IMR-90 (cell line): ENCODE results near the gene ANKRD33B. TPM values are rescaled to one million over a fixed set of nuclear protein-coding genes. Genes with fewer than 3 reads are reported as not detected.

Experiments used
- ATAC-seq: fragments of 200-7000 bp; cut with Tn5 transposase; 2 replicates; pipeline ENCODE4 v1.9.1; 2020; ENCODE audit warnings: low read depth, mild to moderate bottlenecking, moderate library complexity
- BruUV-seq: library from RNA; stranded (reverse); fragments of 400-500 nt; replicated peaks from 2 replicates; lab custom pipeline; 2021; lab: Mats Ljungman, UMichigan
- CTCF ChIA-PET: fragments of 300-600 bp; formaldehyde crosslinking; extraction: SDS; loops from one replicate; lab custom pipeline; 2021; ENCODE audit warnings: antibody characterized with exemption; lab: Yijun Ruan, JAX
- POLR2A ChIA-PET: fragments of 300-600 bp; sonication (Branson Sonifier 250); formaldehyde crosslinking; loops from one replicate; lab custom pipeline; 2022; ENCODE audit warnings: antibody characterized with exemption; ENCODE audit not compliant: unreplicated experiment; lab: Charles Lee
- DNase-seq: peaks from one replicate; pipeline ENCODE4 v3.0.0; 2013
- H2AFZ ChIP-seq: replicated peaks from 2 replicates; pipeline ENCODE3; 2013; ENCODE audit warnings: low read length, mild to moderate bottlenecking; ENCODE audit not compliant: poor library complexity
- H2AK5ac ChIP-seq: 2 replicates; pipeline ENCODE4 v1.6.1; 2013; ENCODE audit warnings: low read depth, low read length, inconsistent platforms
- H2AK9ac ChIP-seq: replicated peaks from 2 replicates; pipeline ENCODE3; 2013; ENCODE audit warnings: mild to moderate bottlenecking, low read depth, low read length, moderate library complexity; ENCODE audit not compliant: poor library complexity
- H2BK120ac ChIP-seq: 2 replicates; pipeline ENCODE4 v1.6.1; 2013; ENCODE audit warnings: low read depth, low read length, inconsistent platforms
- H2BK15ac ChIP-seq: 3 replicates; pipeline ENCODE4 v1.6.1; 2013; ENCODE audit warnings: low read depth, low read length, inconsistent platforms
- H2BK20ac ChIP-seq: 2 replicates; pipeline ENCODE4 v1.6.1; 2013; ENCODE audit warnings: low read depth, mild to moderate bottlenecking, inconsistent platforms, low read length, moderate library complexity
- H2BK5ac ChIP-seq: 2 replicates; pipeline ENCODE4 v1.6.1; 2013; ENCODE audit warnings: mild to moderate bottlenecking, low read depth, low read length, inconsistent platforms; ENCODE audit not compliant: poor library complexity, severe bottlenecking
- H3K14ac ChIP-seq: replicated peaks from 2 replicates; pipeline ENCODE4 v1.6.1; 2013; ENCODE audit warnings: low read depth, low read length, inconsistent platforms
- H3K18ac ChIP-seq: 2 replicates; pipeline ENCODE4 v1.6.1; 2013; ENCODE audit warnings: low read depth, low read length, control low read depth
- H3K23ac ChIP-seq: 2 replicates; pipeline ENCODE4 v1.6.1; 2013; ENCODE audit warnings: low read depth, low read length, inconsistent platforms
- H3K27ac ChIP-seq: 2 replicates; pipeline ENCODE4 v1.5.1; 2013; ENCODE audit warnings: mild to moderate bottlenecking, control low read depth, low read length; ENCODE audit not compliant: insufficient read depth
- H3K27me3 ChIP-seq: 2 replicates; pipeline ENCODE4 v1.6.1; 2013; ENCODE audit warnings: low read length; ENCODE audit not compliant: control insufficient read depth, insufficient read depth
- H3K36me3 ChIP-seq: 2 replicates; pipeline ENCODE4 v1.6.1; 2013; ENCODE audit warnings: low read length, mixed read lengths; ENCODE audit not compliant: control insufficient read depth, insufficient read depth
- H3K4ac ChIP-seq: 2 replicates; pipeline ENCODE4 v1.6.1; 2013; ENCODE audit warnings: low read depth, low read length, inconsistent platforms
- H3K4me1 ChIP-seq: 2 replicates; pipeline ENCODE4 v1.6.1; 2013; ENCODE audit warnings: low read length, mixed read lengths; ENCODE audit not compliant: control insufficient read depth, insufficient read depth
- H3K4me2 ChIP-seq: 2 replicates; pipeline ENCODE4 v1.6.1; 2013; ENCODE audit warnings: low read depth, mild to moderate bottlenecking, control low read depth, low read length, moderate library complexity
- H3K4me3 ChIP-seq: 2 replicates; pipeline ENCODE4 v1.5.1; 2013; ENCODE audit warnings: low read depth, mild to moderate bottlenecking, control low read depth, low read length, moderate library complexity; ENCODE audit not compliant: insufficient read depth
- H3K56ac ChIP-seq: 2 replicates; pipeline ENCODE4 v1.6.1; 2013; ENCODE audit warnings: low read length, inconsistent platforms; ENCODE audit not compliant: insufficient read depth; ENCODE audit errors: extremely low read depth
- H3K79me1 ChIP-seq, 2 experiments: 2 replicates each; pipeline ENCODE4 v1.6.1; 2013; ENCODE audit warnings: low read length in 2 of 2, inconsistent platforms in 1 of 2, low read depth in 1 of 2
- H3K9ac ChIP-seq: 2 replicates; pipeline ENCODE4 v1.6.1; 2013; ENCODE audit warnings: low read depth, low read length, control low read depth
- H3K9me1 ChIP-seq: 2 replicates; pipeline ENCODE4 v1.6.1; 2013; ENCODE audit warnings: low read length, inconsistent platforms; ENCODE audit not compliant: insufficient read depth
- H3K9me3 ChIP-seq: 2 replicates; pipeline ENCODE4 v1.6.1; 2013; ENCODE audit warnings: low read length; ENCODE audit not compliant: control insufficient read depth, insufficient read depth
- H4K20me1 ChIP-seq: 2 replicates; pipeline ENCODE4 v1.6.1; 2013; ENCODE audit warnings: low read length, inconsistent platforms; ENCODE audit not compliant: insufficient read depth
- H4K5ac ChIP-seq: 2 replicates; pipeline ENCODE4 v1.6.1; 2013; ENCODE audit warnings: mild to moderate bottlenecking, low read depth, low read length, control low read depth
- H4K8ac ChIP-seq, 2 experiments: 2 replicates each; pipeline ENCODE4 v1.6.1; 2013; ENCODE audit warnings: low read depth in 2 of 2, low read length in 2 of 2, control low read depth in 1 of 2, inconsistent platforms in 1 of 2
- H4K91ac ChIP-seq: 2 replicates; pipeline ENCODE4 v1.6.1; 2013; ENCODE audit warnings: low read depth, low read length, inconsistent platforms; ENCODE audit not compliant: insufficient read depth
- CEBPB ChIP-seq: IDR thresholded peaks from 2 replicates; pipeline ENCODE4 v1.6.1; 2012; ENCODE audit warnings: low read depth, low read length, improper control_type of control experiment
- MAFK ChIP-seq: IDR thresholded peaks from 2 replicates; pipeline ENCODE4 v1.6.1; 2012; ENCODE audit warnings: low read depth, low read length, improper control_type of control experiment
- MXI1 ChIP-seq: IDR thresholded peaks from 2 replicates; pipeline ENCODE4 v1.6.1; 2012; ENCODE audit warnings: low read depth, mild to moderate bottlenecking, low read length, moderate library complexity, borderline replicate concordance
- NFE2L2 ChIP-seq: fragments of 150-350 bp; IDR thresholded peaks from 2 replicates; pipeline ENCODE4 v1.6.1; 2016; ENCODE audit warnings: low read depth, mild to moderate bottlenecking, low read length
- POLR2A ChIP-seq: IDR thresholded peaks from 2 replicates; pipeline ENCODE4 v1.6.1; 2012; ENCODE audit warnings: mild to moderate bottlenecking, low read depth, low read length
- RAD21 ChIP-seq: IDR thresholded peaks from 2 replicates; pipeline ENCODE4 v1.6.1; 2012; ENCODE audit warnings: low read length, improper control_type of control experiment
- RCOR1 ChIP-seq: IDR thresholded peaks from 2 replicates; pipeline ENCODE4 v1.6.1; 2012; ENCODE audit warnings: mild to moderate bottlenecking, low read length, improper control_type of control experiment; ENCODE audit not compliant: insufficient replicate concordance
- RFX5 ChIP-seq: IDR thresholded peaks from 2 replicates; pipeline ENCODE4 v1.8.0; 2012; ENCODE audit warnings: low read depth, mild to moderate bottlenecking, low read length, moderate library complexity
- SMC3 ChIP-seq: fragments of 150-350 bp; IDR thresholded peaks from 2 replicates; pipeline ENCODE4 v1.6.1; 2016; ENCODE audit warnings: low read depth, mild to moderate bottlenecking, antibody characterized with exemption, low read length, moderate library complexity
- WGBS, 2 experiments: methylation state at CpG; one replicate each; pipeline versions ENCODE4 v1.1.5 to v1.1.7; 2013; ENCODE audit warnings: missing lambda C conversion rate in 2 of 2; ENCODE audit not compliant: insufficient read length in 1 of 2; ENCODE audit errors: extremely low coverage in 2 of 2; 5-methylcytosine and 5-hydroxymethylcytosine counted together
- dilution Hi-C: fragments of 300-500 bp; cut with HindIII; formaldehyde crosslinking; loops from one replicate; pipeline ENCODE4 v1.14.3; 2018; ENCODE audit warnings: low sequenced_read_pairs; ENCODE audit not compliant: unreplicated experiment
- in situ Hi-C: fragments of 300-500 bp; cut with MboI; formaldehyde crosslinking; loops from 3 replicates; pipeline ENCODE4 v1.14.3; 2019; ENCODE audit warnings: low sequenced_read_pairs, inconsistent platforms, mixed read lengths
- intact Hi-C: fragments of 100-400 bp; cut with micrococcal nuclease; formaldehyde crosslinking; loops from 2 replicates; pipeline ENCODE4 v1.10.0; 2022
- polyA plus RNA-seq, 3 experiments: library from polyadenylated mRNA; depleted of rRNA; stranded (reverse); fragments of >200 nt; gene quantifications; 2 replicates each; pipeline ENCODE4 v1.2.3, GENCODE V29; 2012; ENCODE audit warnings: low replicate concordance in 1 of 3
- total RNA-seq: library from RNA; depleted of rRNA; stranded (reverse); fragments of >200 nt; gene quantifications from 2 replicates; pipeline ENCODE4 v1.2.3, GENCODE V29; 2012
- TF ChIP-seq, protein P1 (sequence below): fragments of 150-350 bp; IDR thresholded peaks from 2 replicates; pipeline ENCODE4 v1.6.1; 2016; ENCODE audit warnings: low read depth, mild to moderate bottlenecking, low read length, moderate library complexity, borderline replicate concordance
- TF ChIP-seq, protein P2 (sequence below): fragments of 150-350 bp; IDR thresholded peaks from 2 replicates; pipeline ENCODE4 v1.6.1; 2017; ENCODE audit warnings: mild to moderate bottlenecking, antibody characterized with exemption, low read length, low read depth

The ANKRD33B gene
- total and polyA plus RNA-seq, 2 of the 4 experiments (the other 2 are of a cell fraction), result 2.5 to 3.3 TPM

DNA sequence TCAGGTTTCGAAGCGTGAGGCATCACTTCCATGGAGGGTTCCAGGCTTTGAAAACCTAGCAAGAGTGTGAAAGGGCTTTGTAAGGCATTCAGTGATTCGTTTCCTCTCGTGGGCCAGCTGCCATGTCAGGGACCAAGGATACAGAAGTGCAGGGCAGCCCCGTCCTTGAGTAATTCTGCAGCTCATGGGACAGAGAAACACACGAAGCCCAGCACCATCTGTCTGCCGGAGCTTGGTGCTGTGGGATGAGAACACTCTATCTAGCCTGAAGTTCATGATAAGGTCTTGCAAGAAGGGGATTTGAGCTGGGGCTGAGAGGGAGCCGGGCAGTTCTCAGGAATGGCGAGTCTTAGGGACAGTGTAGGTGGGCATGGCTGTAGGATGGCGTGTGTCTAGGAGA is 55.8 kb downstream of the ANKRD33B start:
- Histone ChIP-seq H3K79me1 (peaks cover 6 to 22% of the 10 kb centered on the region in 2 experiments; a peak in 2 of 4 replicates), H3K4ac (no peak overlapping the region), H4K5ac (no peak overlapping the region), H2AFZ (no peak overlapping the region), H3K27ac (no peak overlapping the region), H3K18ac (no peak overlapping the region), H2BK120ac (no peak overlapping the region), H4K20me1 (peaks cover 12% of the 10 kb centered on the region), H3K36me3 (peaks cover 30% of the 10 kb centered on the region), H3K56ac (no peak overlapping the region), H3K4me1 (no peaks in the 10 kb centered on the region), H4K91ac (no peak overlapping the region), H2BK20ac (no peak overlapping the region), H3K4me3 (no peak overlapping the region), H3K9ac (no peak overlapping the region), H3K14ac (no peak overlapping the region), H3K9me3 (peaks cover 2% of the 10 kb centered on the region; the same call in 1 of the 2 replicates), H3K9me1 (no peaks in the 10 kb centered on the region; the same call in 1 of the 2 replicates), H2AK9ac (peak overlapping the region; percentile 59), H3K27me3 (no peaks in the 10 kb centered on the region), H3K4me2 (no peak overlapping the region), H2BK5ac (no peak overlapping the region), H3K23ac (no peak overlapping the region), H2AK5ac (no peak overlapping the region), H4K8ac (no peak overlapping the region), H2BK15ac (no peak overlapping the region)
- ChIA-PET CTCF (no interaction called here), POLR2A (no interaction called here)
- intact Hi-C loops (no loop called here), in situ Hi-C loops (no loop called here), dilution Hi-C loops (no loop called here)
- no peak for DNase-seq
- no TSS peak for BruUV-seq
- TF ChIP-seq RCOR1 (no peak), MAFK (no peak), RFX5 (no peak), NFE2L2 (no peak), SMC3 (no peak), CEBPB (no peak), POLR2A (no peak), RAD21 (no peak), MXI1 (no peak)
- TF ChIP-seq, protein P1, sequence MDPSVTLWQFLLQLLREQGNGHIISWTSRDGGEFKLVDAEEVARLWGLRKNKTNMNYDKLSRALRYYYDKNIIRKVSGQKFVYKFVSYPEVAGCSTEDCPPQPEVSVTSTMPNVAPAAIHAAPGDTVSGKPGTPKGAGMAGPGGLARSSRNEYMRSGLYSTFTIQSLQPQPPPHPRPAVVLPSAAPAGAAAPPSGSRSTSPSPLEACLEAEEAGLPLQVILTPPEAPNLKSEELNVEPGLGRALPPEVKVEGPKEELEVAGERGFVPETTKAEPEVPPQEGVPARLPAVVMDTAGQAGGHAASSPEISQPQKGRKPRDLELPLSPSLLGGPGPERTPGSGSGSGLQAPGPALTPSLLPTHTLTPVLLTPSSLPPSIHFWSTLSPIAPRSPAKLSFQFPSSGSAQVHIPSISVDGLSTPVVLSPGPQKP, result no peak
- TF ChIP-seq, protein P2, sequence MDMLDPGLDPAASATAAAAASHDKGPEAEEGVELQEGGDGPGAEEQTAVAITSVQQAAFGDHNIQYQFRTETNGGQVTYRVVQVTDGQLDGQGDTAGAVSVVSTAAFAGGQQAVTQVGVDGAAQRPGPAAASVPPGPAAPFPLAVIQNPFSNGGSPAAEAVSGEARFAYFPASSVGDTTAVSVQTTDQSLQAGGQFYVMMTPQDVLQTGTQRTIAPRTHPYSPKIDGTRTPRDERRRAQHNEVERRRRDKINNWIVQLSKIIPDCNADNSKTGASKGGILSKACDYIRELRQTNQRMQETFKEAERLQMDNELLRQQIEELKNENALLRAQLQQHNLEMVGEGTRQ, result no peak
- no peak for ATAC-seq
- WGBS, 2 experiments, result 92% methylated on average over 9 of the region's 10 CpGs; no CpG with 5 or more reads in 1 of the 2 experiments
